MM.1S (cell line): Measurements from ENCODE around the gene GPRIN1.
A peak's percentile ranks its signal among the peaks of the same experiment; 100 is the strongest.

Experiments
- DNase-seq: peaks from one replicate; pipeline ENCODE4 v3.0.0-alpha.2; 2015
- H2AFZ ChIP-seq: fragments of 300-600 bp; sonication (generic); 2 replicates; pipeline ENCODE4 v1.6.0; 2016; ENCODE audit warnings: antibody characterized with exemption, low read length
- H3F3A ChIP-seq: fragments of 300-600 bp; sonication (generic); 2 replicates; pipeline ENCODE4 v1.6.1; 2016; ENCODE audit warnings: mild to moderate bottlenecking, antibody characterized with exemption, low read length, moderate library complexity, mixed read lengths; ENCODE audit not compliant: insufficient read depth
- H3K27ac ChIP-seq: fragments of 300-600 bp; sonication (generic); 2 replicates; pipeline ENCODE4 v1.5.1; 2016; ENCODE audit warnings: mild to moderate bottlenecking, low read length
- H3K27me3 ChIP-seq: fragments of 300-600 bp; sonication (generic); replicated peaks from 2 replicates; pipeline ENCODE4 v1.6.0; 2016; ENCODE audit warnings: low read length; ENCODE audit not compliant: insufficient read depth
- H3K36me3 ChIP-seq: fragments of 300-600 bp; sonication (generic); replicated peaks from 2 replicates; pipeline ENCODE4 v1.6.1; 2016; ENCODE audit warnings: mild to moderate bottlenecking, low read length, mixed read lengths; ENCODE audit not compliant: insufficient read depth
- H3K4me1 ChIP-seq: fragments of 300-600 bp; sonication (generic); 2 replicates; pipeline ENCODE4 v1.6.1; 2016; ENCODE audit warnings: low read length, mixed read lengths
- H3K4me2 ChIP-seq: fragments of 300-600 bp; sonication (generic); 2 replicates; pipeline ENCODE4 v1.6.0; 2016; ENCODE audit warnings: low read depth, low read length
- H3K4me3 ChIP-seq: fragments of 300-600 bp; sonication (generic); 2 replicates; pipeline ENCODE4 v1.5.1; 2016; ENCODE audit warnings: low read length, mixed read lengths
- H3K79me2 ChIP-seq: fragments of 300-600 bp; sonication (generic); 2 replicates; pipeline ENCODE4 v1.6.1; 2016; ENCODE audit warnings: mixed run types, low read length, mixed read lengths
- H3K9ac ChIP-seq: fragments of 300-600 bp; sonication (generic); 2 replicates; pipeline ENCODE4 v1.6.1; 2016; ENCODE audit warnings: low read length, mixed read lengths
- H3K9me2 ChIP-seq: fragments of 300-600 bp; sonication (generic); replicated peaks from 2 replicates; pipeline ENCODE4 v1.6.1; 2016; ENCODE audit warnings: mild to moderate bottlenecking, low read length, mixed read lengths; ENCODE audit not compliant: insufficient read depth
- H3K9me3 ChIP-seq: fragments of 300-600 bp; sonication (generic); replicated peaks from 2 replicates; pipeline ENCODE4 v1.6.1; 2016; ENCODE audit warnings: mild to moderate bottlenecking, low read length, mixed read lengths; ENCODE audit not compliant: insufficient read depth
- H4K20me1 ChIP-seq: fragments of 300-600 bp; sonication (generic); 2 replicates; pipeline ENCODE4 v1.6.1; 2016; ENCODE audit warnings: mild to moderate bottlenecking, low read length, moderate library complexity, mixed read lengths; ENCODE audit not compliant: insufficient read depth
- EZH2 ChIP-seq: fragments of 300-600 bp; sonication (generic); optimal IDR thresholded peaks from 2 replicates; pipeline ENCODE3; 2017; ENCODE audit warnings: low read depth, mild to moderate bottlenecking, antibody characterized with exemption, low read length, mixed read lengths
- EZH2phosphoT487 ChIP-seq: fragments of 300-600 bp; sonication (generic); IDR thresholded peaks from 2 replicates; pipeline ENCODE4 v1.6.1; 2018; ENCODE audit warnings: antibody characterized with exemption, low read length
- TF ChIP-seq, protein P1 (sequence below): fragments of 300-600 bp; sonication (generic); IDR thresholded peaks from 2 replicates; pipeline ENCODE4 v1.5.1; 2016; ENCODE audit warnings: antibody characterized with exemption, low read length, mixed read lengths

Gene GPRIN1

DNA sequence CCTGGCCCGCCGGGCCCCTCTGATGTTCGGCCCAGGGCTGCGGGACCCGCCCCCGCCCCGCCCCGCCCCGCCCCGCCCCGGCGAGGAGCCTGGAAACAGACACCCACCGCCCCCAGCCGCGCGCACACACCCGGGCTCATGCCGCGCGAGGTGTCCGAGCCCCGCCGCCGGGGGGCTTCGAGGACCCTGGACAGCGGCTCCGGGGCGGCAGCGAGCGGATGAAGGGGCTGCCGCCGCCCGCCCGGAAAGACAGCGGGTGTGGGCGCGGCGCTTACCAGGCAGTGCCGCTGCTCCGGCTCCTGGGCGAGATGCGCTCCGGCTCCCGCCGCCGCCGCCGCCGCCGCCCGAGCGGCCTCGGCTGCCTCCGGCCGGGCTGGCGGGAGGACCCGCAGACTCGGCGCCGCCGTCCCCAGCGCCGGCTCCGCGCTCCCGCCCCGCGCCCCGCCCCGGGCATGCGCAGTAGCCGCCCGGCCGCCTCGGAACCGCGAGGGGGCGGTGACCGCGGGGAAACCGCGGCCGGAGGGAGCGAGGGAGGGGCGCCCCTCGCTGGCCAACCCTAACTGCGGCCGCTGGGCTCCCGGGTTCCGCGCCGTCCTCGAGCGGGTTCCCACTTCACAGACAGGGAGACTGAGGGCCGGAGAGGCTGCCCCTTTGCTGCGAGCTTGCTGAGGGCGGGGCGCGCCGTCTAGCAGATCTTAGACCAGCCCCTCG is at the start of gene GPRIN1:
TSS of gene GPRIN1 (minus strand) at position 433 of the 711 bp plus-strand sequence. CDS start 10,322 bp downstream, outside the sequence.
- H3K27me3 ChIP-seq = peaks cover 29% of the 10 kb centered on the region
- peaks cover 3% of the 10 kb centered on the region; the same call in 1 of the 2 replicates for H3K79me2 ChIP-seq
- no peaks in the 10 kb centered on the region for H3K36me3 ChIP-seq
- TF ChIP-seq EZH2phosphoT487 = no peak
- no peak for TF ChIP-seq EZH2
- TF ChIP-seq, protein P1, sequence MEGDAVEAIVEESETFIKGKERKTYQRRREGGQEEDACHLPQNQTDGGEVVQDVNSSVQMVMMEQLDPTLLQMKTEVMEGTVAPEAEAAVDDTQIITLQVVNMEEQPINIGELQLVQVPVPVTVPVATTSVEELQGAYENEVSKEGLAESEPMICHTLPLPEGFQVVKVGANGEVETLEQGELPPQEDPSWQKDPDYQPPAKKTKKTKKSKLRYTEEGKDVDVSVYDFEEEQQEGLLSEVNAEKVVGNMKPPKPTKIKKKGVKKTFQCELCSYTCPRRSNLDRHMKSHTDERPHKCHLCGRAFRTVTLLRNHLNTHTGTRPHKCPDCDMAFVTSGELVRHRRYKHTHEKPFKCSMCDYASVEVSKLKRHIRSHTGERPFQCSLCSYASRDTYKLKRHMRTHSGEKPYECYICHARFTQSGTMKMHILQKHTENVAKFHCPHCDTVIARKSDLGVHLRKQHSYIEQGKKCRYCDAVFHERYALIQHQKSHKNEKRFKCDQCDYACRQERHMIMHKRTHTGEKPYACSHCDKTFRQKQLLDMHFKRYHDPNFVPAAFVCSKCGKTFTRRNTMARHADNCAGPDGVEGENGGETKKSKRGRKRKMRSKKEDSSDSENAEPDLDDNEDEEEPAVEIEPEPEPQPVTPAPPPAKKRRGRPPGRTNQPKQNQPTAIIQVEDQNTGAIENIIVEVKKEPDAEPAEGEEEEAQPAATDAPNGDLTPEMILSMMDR = peak; percentile 25; the same call in 1 of the 2 replicates
- H3K27ac ChIP-seq = no peak within 1 kb of the TSS
- no peaks in the 10 kb centered on the region for H3K9me3 ChIP-seq
- DNase-seq = peak; percentile 74
- no peaks in the 10 kb centered on the region for H4K20me1 ChIP-seq
- peak within 1 kb of the TSS; percentile 72 for H3K4me3 ChIP-seq
- H2AFZ ChIP-seq = peak within 1 kb of the TSS; percentile 83
- peak within 1 kb of the TSS; percentile 88 for H3K4me2 ChIP-seq
- H3K4me1 ChIP-seq = peaks cover 23% of the 10 kb centered on the region
- 0 out of 2 replicates have a peak, but pooled peaks cover 4% of the 10 kb centered on the region for H3F3A ChIP-seq
- H3K9me2 ChIP-seq = no peaks in the 10 kb centered on the region
- H3K9ac ChIP-seq = peak within 1 kb of the TSS; percentile 27; the same call in 1 of the 2 replicates

DNA sequence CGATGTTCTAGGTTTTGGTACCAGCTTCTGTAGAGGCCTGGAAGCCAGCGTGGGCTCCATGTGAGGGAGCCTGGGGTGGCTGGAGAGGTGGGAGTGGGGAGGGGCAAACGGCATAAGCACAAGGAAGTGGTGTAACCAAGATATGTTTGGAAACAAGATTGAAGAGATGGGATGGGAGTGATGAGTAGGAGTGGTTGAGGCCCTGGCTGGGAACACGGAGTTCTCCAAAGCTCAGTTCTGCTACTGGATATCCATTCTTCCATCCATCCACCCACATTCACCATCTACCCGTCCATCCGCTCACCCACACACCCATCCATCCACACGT is 49.5 kb upstream of the GPRIN1 start:
- TF ChIP-seq, protein P1 = no peak
- TF ChIP-seq EZH2 = no peak
- TF ChIP-seq EZH2phosphoT487 = no peak
- Histone ChIP-seq H3F3A (peaks cover 21% of the 10 kb centered on the region), H3K4me1 (peaks cover 30% of the 10 kb centered on the region), H4K20me1 (no peaks in the 10 kb centered on the region), H3K9me3 (no peaks in the 10 kb centered on the region), H3K4me2 (peak overlapping the region; percentile 91), H3K27ac (peak overlapping the region; percentile 54; the same call in 1 of the 2 replicates), H2AFZ (no peak overlapping the region), H3K9ac (no peak overlapping the region), H3K4me3 (peak overlapping the region; percentile 36; the same call in 1 of the 2 replicates), H3K9me2 (no peaks in the 10 kb centered on the region), H3K79me2 (no peaks in the 10 kb centered on the region), H3K27me3 (peaks cover 16% of the 10 kb centered on the region), H3K36me3 (no peaks in the 10 kb centered on the region)
- DNase-seq = no peak

GRCh38 chr5:176658817-176659511 is 49.0 kb upstream of the GPRIN1 start:
- peak; percentile 83 for DNase-seq
- TF ChIP-seq, protein P1 = no peak
- no peaks in the 10 kb centered on the region for H3K79me2 ChIP-seq
- peaks cover 11% of the 10 kb centered on the region for H3K27me3 ChIP-seq
- H3K4me2 ChIP-seq = peak overlapping the region; percentile 91
- 0 out of 2 replicates have a peak overlapping the region, but pooled peaks have one; percentile 14 for H2AFZ ChIP-seq
- peak overlapping the region; percentile 35; the same call in 1 of the 2 replicates for H3K9ac ChIP-seq
- H3K27ac ChIP-seq = peak overlapping the region; percentile 54; the same call in 1 of the 2 replicates
- H3F3A ChIP-seq = peaks cover 21% of the 10 kb centered on the region
- peaks cover 30% of the 10 kb centered on the region for H3K4me1 ChIP-seq
- no peaks in the 10 kb centered on the region for H3K9me2 ChIP-seq
- no peaks in the 10 kb centered on the region for H3K36me3 ChIP-seq
- H3K4me3 ChIP-seq = peak overlapping the region; percentile 36
- H4K20me1 ChIP-seq = no peaks in the 10 kb centered on the region
- H3K9me3 ChIP-seq = no peaks in the 10 kb centered on the region
